K562 (cell line): ENCODE data around the gene NEK1. TPM values are rescaled to one million over a fixed set of nuclear protein-coding genes. Genes with fewer than 3 reads are reported as not detected.

Experiments
- ATAC-seq: fragments of 200-7000 bp; cut with Tn5 transposase; 3 replicates; pipeline ENCODE4 v1.9.1; 2020; ENCODE audit warnings: moderate library complexity
- BruUV-seq: library from RNA; stranded (reverse); fragments of 400-500 nt; replicated peaks from 2 replicates; lab custom pipeline; 2021; lab: Mats Ljungman, UMichigan
- CTCF ChIA-PET: fragments of 300-600 bp; formaldehyde crosslinking; extraction: SDS; loops from one replicate; lab custom pipeline; 2021; ENCODE audit warnings: low intra/inter-chr PET ratio; lab: Yijun Ruan, JAX
- POLR2A ChIA-PET: fragments of 300-600, 350-650 bp; sonication (Branson Sonifier 250); formaldehyde crosslinking; extraction: SDS; loops from one replicate; lab custom pipeline; 2021; ENCODE audit warnings: antibody characterized with exemption, inconsistent platforms; lab: Yijun Ruan, JAX
- DNase-seq, 4 experiments: peaks; one replicate each; pipeline versions ENCODE4 v3.0.0 to v3.0.0-alpha.2; 2011 to 2018; ENCODE audit warnings: low spot score in 3 of 4, mixed read lengths in 3 of 4; ENCODE audit errors: extremely low read depth in 1 of 4
- FAIRE-seq: peaks from 2 replicates; lab custom pipeline; 2011; peaks lifted over from hg19 to GRCh38; lab: Jason Lieb, UNC
- H2AFZ ChIP-seq: 2 replicates; pipeline ENCODE4 v1.6.0; 2011; ENCODE audit warnings: low read depth, low read length, control low read depth, inconsistent platforms
- H3K27ac ChIP-seq: fragments of 200-600 bp; 3 replicates; pipeline ENCODE4 v1.8.0; 2011; ENCODE audit warnings: low read depth, mild to moderate bottlenecking, control low read depth, inconsistent platforms, low read length, moderate library complexity, mixed read lengths; ENCODE audit errors: extremely low read depth
- H3K27me3 ChIP-seq, 2 experiments: fragments of 300-600 bp in 1 of 2; 2 replicates in 1 of 2; 3 replicates in 1 of 2; pipeline versions ENCODE4 v1.6.0 to v1.8.0; 2011; ENCODE audit warnings: inconsistent platforms in 2 of 2, low read length in 2 of 2, mild to moderate bottlenecking in 1 of 2, mixed read lengths in 1 of 2, moderate library complexity in 1 of 2; ENCODE audit not compliant: control insufficient read depth in 2 of 2, insufficient read depth in 2 of 2
- H3K36me3 ChIP-seq: fragments of 300-600 bp; 3 replicates; pipeline ENCODE4 v1.8.0; 2011; ENCODE audit warnings: mild to moderate bottlenecking, low read length, inconsistent platforms; ENCODE audit not compliant: control insufficient read depth, insufficient read depth
- H3K4me1 ChIP-seq, 2 experiments: fragments of 200-600 bp in 1 of 2; replicated peaks in 1 of 2; 2 replicates in 1 of 2; 3 replicates in 1 of 2; pipeline versions ENCODE4 v1.5.1 to v1.8.0; 2011; ENCODE audit warnings: inconsistent platforms in 2 of 2, low read length in 2 of 2, mild to moderate bottlenecking in 1 of 2, mixed read lengths in 1 of 2, moderate library complexity in 1 of 2; ENCODE audit not compliant: control insufficient read depth in 2 of 2, insufficient read depth in 2 of 2
- H3K4me2 ChIP-seq: 2 replicates; pipeline ENCODE4 v1.6.1; 2011; ENCODE audit warnings: low read length, control low read depth, inconsistent platforms, mixed read lengths; ENCODE audit not compliant: insufficient read depth
- H3K4me3 ChIP-seq: fragments of 200-600 bp; sonication (generic), shearing (Covaris generic); 2 replicates; pipeline ENCODE4 v1.5.1; 2016; ENCODE audit warnings: control low read depth, inconsistent platforms
- H3K79me2 ChIP-seq: fragments of 200-600 bp; 3 replicates; pipeline ENCODE4 v1.8.0; 2011; ENCODE audit warnings: low read length, inconsistent platforms; ENCODE audit not compliant: control insufficient read depth, insufficient read depth
- H3K9ac ChIP-seq, 2 experiments: 2 replicates each; pipeline versions ENCODE4 v1.6.0 to v1.6.1; 2011; ENCODE audit warnings: low read depth in 2 of 2, low read length in 2 of 2, control low read depth in 1 of 2, inconsistent platforms in 1 of 2, mild to moderate bottlenecking in 1 of 2, mixed read lengths in 1 of 2; ENCODE audit not compliant: insufficient read depth in 1 of 2
- H3K9me1 ChIP-seq: one replicate; pipeline ENCODE4 v1.6.0; 2011; ENCODE audit warnings: inconsistent platforms, mild to moderate bottlenecking, low read length, moderate library complexity; ENCODE audit not compliant: control insufficient read depth, insufficient read depth
- H3K9me3 ChIP-seq: replicated peaks from 2 replicates; pipeline ENCODE4 v1.5.1; 2011; ENCODE audit warnings: low read depth, low read length, inconsistent platforms; ENCODE audit not compliant: control insufficient read depth, insufficient read depth
- H4K20me1 ChIP-seq: replicated peaks from 2 replicates; pipeline ENCODE4 v1.6.1; 2011; ENCODE audit warnings: low read length, inconsistent platforms, mixed read lengths; ENCODE audit not compliant: control insufficient read depth, insufficient read depth
- CAMTA2 ChIP-seq: fragments of 250-450 bp; sonication (Bioruptor Pico); conservative IDR thresholded peaks from 2 replicates; pipeline ENCODE4 v1.5.1; 2022
- ELK1 ChIP-seq: sonication (generic); formaldehyde crosslinking; IDR thresholded peaks from 2 replicates; pipeline ENCODE4 v1.8.1; 2022; ENCODE audit warnings: missing genetic modification reagents
- GATAD2A ChIP-seq: fragments of 450-650 bp; IDR thresholded peaks from 2 replicates; pipeline ENCODE4 v1.6.1; 2017
- IRF1 ChIP-seq: sonication (generic); formaldehyde crosslinking; IDR thresholded peaks from 2 replicates; pipeline ENCODE4 v1.8.0; 2022; ENCODE audit warnings: missing genetic modification reagents, mild to moderate bottlenecking, borderline replicate concordance
- MAFG ChIP-seq: fragments of 450-650 bp; conservative IDR thresholded peaks from 2 replicates; pipeline ENCODE4 v1.6.1; 2016; ENCODE audit warnings: missing genetic modification characterization, missing compliant biosample characterization
- PURB ChIP-seq: sonication (generic); formaldehyde crosslinking; IDR thresholded peaks from 2 replicates; pipeline ENCODE4 v1.9.0; 2021; ENCODE audit warnings: low read depth, mild to moderate bottlenecking, missing genetic modification reagents
- SMARCC2 ChIP-seq: fragments of 450-650 bp; IDR thresholded peaks from 2 replicates; pipeline ENCODE4 v1.6.1; 2017; ENCODE audit warnings: antibody characterized with exemption, moderate library complexity, mild to moderate bottlenecking, low read depth
- THRAP3 ChIP-seq: fragments of 450-650 bp; IDR thresholded peaks from 2 replicates; pipeline ENCODE4 v1.6.1; 2016; ENCODE audit warnings: mild to moderate bottlenecking, inconsistent platforms, borderline replicate concordance
- ZNF175 ChIP-seq: fragments of 200-800 bp; sonication (Bioruptor generic); IDR thresholded peaks from 2 replicates; pipeline ENCODE4 v1.6.1; 2016; ENCODE audit warnings: low read depth, mild to moderate bottlenecking, missing genetic modification characterization, missing compliant biosample characterization
- WGBS: fragments of 100-300 bp; shearing (Covaris generic); methylation state at CpG from one replicate; pipeline ENCODE4 v1.1.6; 2016; ENCODE audit warnings: low coverage, mixed read lengths; ENCODE audit not compliant: insufficient coverage; ENCODE audit errors: missing lambda C conversion rate; 5-methylcytosine and 5-hydroxymethylcytosine counted together
- in situ Hi-C: fragments of 300-500 bp; cut with MboI; formaldehyde crosslinking; loops from 4 replicates; pipeline ENCODE4 v1.15.0; 2018; ENCODE audit warnings: inconsistent platforms, mixed read lengths
- intact Hi-C: fragments of 100-400 bp; cut with micrococcal nuclease; formaldehyde crosslinking; loops from 2 replicates; pipeline ENCODE4 v1.14.2; 2022
- polyA plus RNA-seq, 8 experiments: library from polyadenylated mRNA; depleted of rRNA in 4 of 8; stranded (reverse) in 5 of 8; unstranded in 3 of 8; fragments of >200 nt; fragmentation: Nextera tagmentation in 2 of 8; fragmentation: Illumina TruSeq in 1 of 8; extraction: Ambion mirVana in 2 of 8; extraction: Trizol in 1 of 8; gene quantifications; 2 replicates each; pipeline versions ENCODE4 v1.2.1 to v1.2.3, GENCODE V29; 2011 to 2014; ENCODE audit warnings: inconsistent platforms in 1 of 8, missing spikeins in 1 of 8
- total RNA-seq, 7 experiments: library from RNA; depleted of rRNA in 6 of 7; stranded (reverse); fragments of >200 nt in 6 of 7; fragmentation: Illumina TruSeq in 2 of 7; extraction: Trizol in 2 of 7; gene quantifications; 2 replicates each; pipeline versions ENCODE4 v1.2.1 to v1.2.3, GENCODE V29; 2011 to 2021; ENCODE audit warnings: low replicate concordance in 1 of 7
- TF ChIP-seq, protein P1 (sequence below): sonication (generic); formaldehyde crosslinking; IDR thresholded peaks from 2 replicates; pipeline ENCODE4 v1.8.1; 2022; ENCODE audit warnings: missing genetic modification reagents
- TF ChIP-seq, protein P2 (sequence below): fragments of 150-350 bp; IDR thresholded peaks from 2 replicates; pipeline ENCODE4 v1.6.1; 2014; ENCODE audit warnings: low read depth, mild to moderate bottlenecking, low read length, borderline replicate concordance

The NEK1 gene
- total and polyA plus RNA-seq, 9 of the 15 experiments (the other 6 are each of a cell fraction or from before 2014, with no cell fraction given), result 6.2 to 15.7 (median 10.3) TPM

- CTCF ChIA-PET, result no interaction called here
- H3K9ac ChIP-seq, result no peak overlapping the region
- no peaks in the 10 kb centered on the region for H3K36me3 ChIP-seq
- no peaks in the 10 kb centered on the region for H4K20me1 ChIP-seq
- H2AFZ ChIP-seq, result no peak overlapping the region
- intact Hi-C loops (no loop called here), in situ Hi-C loops (no loop called here)
- H3K9me3 ChIP-seq, result no peaks in the 10 kb centered on the region
- DNase-seq (no peak), FAIRE-seq (no peak), ATAC-seq (no peak)
- TF ChIP-seq, protein P1, sequence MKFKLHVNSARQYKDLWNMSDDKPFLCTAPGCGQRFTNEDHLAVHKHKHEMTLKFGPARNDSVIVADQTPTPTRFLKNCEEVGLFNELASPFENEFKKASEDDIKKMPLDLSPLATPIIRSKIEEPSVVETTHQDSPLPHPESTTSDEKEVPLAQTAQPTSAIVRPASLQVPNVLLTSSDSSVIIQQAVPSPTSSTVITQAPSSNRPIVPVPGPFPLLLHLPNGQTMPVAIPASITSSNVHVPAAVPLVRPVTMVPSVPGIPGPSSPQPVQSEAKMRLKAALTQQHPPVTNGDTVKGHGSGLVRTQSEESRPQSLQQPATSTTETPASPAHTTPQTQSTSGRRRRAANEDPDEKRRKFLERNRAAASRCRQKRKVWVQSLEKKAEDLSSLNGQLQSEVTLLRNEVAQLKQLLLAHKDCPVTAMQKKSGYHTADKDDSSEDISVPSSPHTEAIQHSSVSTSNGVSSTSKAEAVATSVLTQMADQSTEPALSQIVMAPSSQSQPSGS (CRISPR knock-in tag), result no peak
- TF ChIP-seq ZNF175 (CRISPR knock-in tag) (no peak), SMARCC2 (no peak), CAMTA2 (CRISPR knock-in tag) (no peak), PURB (CRISPR knock-in tag) (no peak), ELK1 (CRISPR knock-in tag) (no peak), MAFG (tag) (no peak), THRAP3 (no peak), IRF1 (CRISPR knock-in tag) (no peak), GATAD2A (no peak)
- TF ChIP-seq, protein P2, sequence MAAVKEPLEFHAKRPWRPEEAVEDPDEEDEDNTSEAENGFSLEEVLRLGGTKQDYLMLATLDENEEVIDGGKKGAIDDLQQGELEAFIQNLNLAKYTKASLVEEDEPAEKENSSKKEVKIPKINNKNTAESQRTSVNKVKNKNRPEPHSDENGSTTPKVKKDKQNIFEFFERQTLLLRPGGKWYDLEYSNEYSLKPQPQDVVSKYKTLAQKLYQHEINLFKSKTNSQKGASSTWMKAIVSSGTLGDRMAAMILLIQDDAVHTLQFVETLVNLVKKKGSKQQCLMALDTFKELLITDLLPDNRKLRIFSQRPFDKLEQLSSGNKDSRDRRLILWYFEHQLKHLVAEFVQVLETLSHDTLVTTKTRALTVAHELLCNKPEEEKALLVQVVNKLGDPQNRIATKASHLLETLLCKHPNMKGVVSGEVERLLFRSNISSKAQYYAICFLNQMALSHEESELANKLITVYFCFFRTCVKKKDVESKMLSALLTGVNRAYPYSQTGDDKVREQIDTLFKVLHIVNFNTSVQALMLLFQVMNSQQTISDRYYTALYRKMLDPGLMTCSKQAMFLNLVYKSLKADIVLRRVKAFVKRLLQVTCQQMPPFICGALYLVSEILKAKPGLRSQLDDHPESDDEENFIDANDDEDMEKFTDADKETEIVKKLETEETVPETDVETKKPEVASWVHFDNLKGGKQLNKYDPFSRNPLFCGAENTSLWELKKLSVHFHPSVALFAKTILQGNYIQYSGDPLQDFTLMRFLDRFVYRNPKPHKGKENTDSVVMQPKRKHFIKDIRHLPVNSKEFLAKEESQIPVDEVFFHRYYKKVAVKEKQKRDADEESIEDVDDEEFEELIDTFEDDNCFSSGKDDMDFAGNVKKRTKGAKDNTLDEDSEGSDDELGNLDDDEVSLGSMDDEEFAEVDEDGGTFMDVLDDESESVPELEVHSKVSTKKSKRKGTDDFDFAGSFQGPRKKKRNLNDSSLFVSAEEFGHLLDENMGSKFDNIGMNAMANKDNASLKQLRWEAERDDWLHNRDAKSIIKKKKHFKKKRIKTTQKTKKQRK, result no peak
- H3K27ac ChIP-seq, result no peak overlapping the region
- POLR2A ChIA-PET, result no interaction called here
- no peak overlapping the region for H3K4me3 ChIP-seq
- peaks cover 2 to 5% of the 10 kb centered on the region in 2 experiments; a peak in 1 of 5 replicates for H3K27me3 ChIP-seq
- BruUV-seq, result no TSS peak
- no peaks in the 10 kb centered on the region for H3K79me2 ChIP-seq
- H3K9me1 ChIP-seq, result no peaks in the 10 kb centered on the region
- H3K4me1 ChIP-seq, result no peaks in the 10 kb centered on the region; a peak in 1 of 5 replicates
- WGBS, result 2% methylated on average over 3 of the region's 3 CpGs
- no peak overlapping the region for H3K4me2 ChIP-seq
Measured at GRCh38 chr4:169384779-169385178, 227.6 kb downstream of the NEK1 start.
